ENCODE data around the gene UPF2. TPM values are rescaled to one million over a fixed set of nuclear protein-coding genes. Genes with fewer than 3 reads are reported as not detected.
"Not testable (repeated sequence)": the region's sequence is repeated elsewhere in the genome, so short reads cannot be mapped to it uniquely, and the experiment has no call there.

Gene UPF2
- total and polyA plus RNA-seq, 2 donors from 2014 or later, result 8.4 to 19.4 TPM

DNA sequence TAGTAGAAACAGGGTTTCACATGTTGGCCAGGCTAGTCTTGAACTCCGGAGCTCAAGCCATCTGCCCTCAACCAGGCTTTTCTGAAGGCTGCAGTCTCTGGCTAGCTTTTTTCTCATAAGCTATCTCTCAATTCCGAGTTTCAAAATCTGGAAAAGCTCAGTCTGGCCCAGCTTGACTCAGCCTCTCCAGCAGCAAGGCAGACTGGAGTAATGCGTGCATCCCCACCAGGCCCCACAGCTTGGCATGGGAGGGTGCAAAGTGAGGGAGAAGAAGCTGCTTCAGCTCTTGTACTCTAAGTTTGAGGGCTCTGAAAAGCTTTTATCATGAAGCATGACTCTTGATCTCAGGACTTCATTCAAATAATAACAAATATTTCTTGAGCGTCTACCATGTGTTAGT lies 30.9 kb upstream of the UPF2 start:
- Histone ChIP-seq H3K27ac (ENCODE audit: low read depth in 2 of 2, low read length in 2 of 2) (no peak overlapping the region), H3K36me3 (ENCODE audit: control insufficient read depth in 2 of 3, insufficient read depth in 3 of 3, low read length in 3 of 3) (no peaks in the 10 kb centered on the region), H3K9me3 (ENCODE audit: control insufficient read depth in 2 of 3, insufficient read depth in 1 of 3, low read length in 3 of 3) (no peaks in the 10 kb centered on the region), H3K27me3 (ENCODE audit: control insufficient read depth, insufficient read depth, low read length) (no peaks in the 10 kb centered on the region), H3K4me1 (ENCODE audit: control insufficient read depth in 2 of 3, insufficient read depth in 2 of 3, low read depth in 1 of 3, low read length in 3 of 3) (peaks cover 0 to 8% (median 0%) of the 10 kb centered on the region in 3 donors), H3K9ac (ENCODE audit: low read length in 3 of 3) (no peak overlapping the region), H3K4me3 (ENCODE audit: low read length in 3 of 3) (no peak overlapping the region)
- TF ChIP-seq CTCF (IDR thresholded peaks at IDR 0.05; ENCODE audit: borderline replicate concordance, extremely low read depth, insufficient read depth), result no peak
- intact Hi-C loops (cut with DNase I), result no loop called here
- DNase-seq (no peak), FAIRE-seq (no peak)

- H3K9ac ChIP-seq (ENCODE audit: low read length in 3 of 3); DNase-seq; intact Hi-C loops (cut with DNase I); FAIRE-seq; H3K36me3 ChIP-seq (ENCODE audit: control insufficient read depth in 2 of 3, insufficient read depth in 3 of 3, low read length in 3 of 3); H3K27me3 ChIP-seq (ENCODE audit: control insufficient read depth, insufficient read depth, low read length); H3K9me3 ChIP-seq (ENCODE audit: control insufficient read depth in 2 of 3, insufficient read depth in 1 of 3, low read length in 3 of 3); H3K4me1 ChIP-seq (ENCODE audit: control insufficient read depth in 2 of 3, insufficient read depth in 2 of 3, low read depth in 1 of 3, low read length in 3 of 3): not testable (repeated sequence)
- H3K27ac ChIP-seq (ENCODE audit: low read depth in 2 of 2, low read length in 2 of 2), result peak overlapping the region in 1 of 2 donors; percentile 6
- peak overlapping the region in 1 of 3 donors; percentile 25 for H3K4me3 ChIP-seq (ENCODE audit: low read length in 3 of 3)
Measured at GRCh38 chr10:12071441-12071840, 28.8 kb upstream of the UPF2 start.

GRCh38 chr10:12068449-12069269 lies 26.1 kb upstream of the UPF2 start, which contains the start of gene DHTKD1:
Gene DHTKD1, plus strand, starts transcription at chr10:12068954. Its CDS starts 80 bp downstream, at chr10:12069034.
- DNase-seq (peak; percentile 99), FAIRE-seq (peak; percentile 85)
- peak; percentile 43 for TF ChIP-seq CTCF (IDR thresholded peaks at IDR 0.05; ENCODE audit: borderline replicate concordance, extremely low read depth, insufficient read depth)
- no peaks in the 10 kb centered on the region for H3K36me3 ChIP-seq (ENCODE audit: control insufficient read depth in 2 of 3, insufficient read depth in 3 of 3, low read length in 3 of 3)
- peak within 1 kb of the TSS; percentile 85 to 93 (median 85) for H3K4me3 ChIP-seq (ENCODE audit: low read length in 3 of 3)
- intact Hi-C loops (cut with DNase I), result no loop called here
- H3K27ac ChIP-seq (ENCODE audit: low read depth in 2 of 2, low read length in 2 of 2), result peak within 1 kb of the TSS; percentile 80 to 82
- no peaks in the 10 kb centered on the region for H3K27me3 ChIP-seq (ENCODE audit: control insufficient read depth, insufficient read depth, low read length)
- H3K9ac ChIP-seq (ENCODE audit: low read length in 3 of 3), result peak within 1 kb of the TSS; percentile 55 to 81 (median 79)
- H3K4me1 ChIP-seq (ENCODE audit: control insufficient read depth in 2 of 3, insufficient read depth in 2 of 3, low read depth in 1 of 3, low read length in 3 of 3), result peaks cover 0 to 5% (median 0%) of the 10 kb centered on the region in 3 donors
- H3K9me3 ChIP-seq (ENCODE audit: control insufficient read depth in 2 of 3, insufficient read depth in 1 of 3, low read length in 3 of 3), result no peaks in the 10 kb centered on the region

GRCh38 chr10:12067336-12067735 lies 24.7 kb upstream of the UPF2 start:
- H3K27ac ChIP-seq (ENCODE audit: low read depth in 2 of 2, low read length in 2 of 2), result no peak overlapping the region
- intact Hi-C loops (cut with DNase I), result no loop called here
- no peak for TF ChIP-seq CTCF (IDR thresholded peaks at IDR 0.05; ENCODE audit: borderline replicate concordance, extremely low read depth, insufficient read depth)
- no peak for DNase-seq
- H3K36me3 ChIP-seq (ENCODE audit: control insufficient read depth in 2 of 3, insufficient read depth in 3 of 3, low read length in 3 of 3), result no peaks in the 10 kb centered on the region
- H3K9me3 ChIP-seq (ENCODE audit: control insufficient read depth in 2 of 3, insufficient read depth in 1 of 3, low read length in 3 of 3), result no peaks in the 10 kb centered on the region
- no peak for FAIRE-seq
- H3K4me1 ChIP-seq (ENCODE audit: control insufficient read depth in 2 of 3, insufficient read depth in 2 of 3, low read depth in 1 of 3, low read length in 3 of 3), result peaks cover 0 to 5% (median 0%) of the 10 kb centered on the region in 3 donors
- H3K4me3 ChIP-seq (ENCODE audit: low read length in 3 of 3), result no peak overlapping the region
- H3K27me3 ChIP-seq (ENCODE audit: control insufficient read depth, insufficient read depth, low read length), result no peaks in the 10 kb centered on the region
- H3K9ac ChIP-seq (ENCODE audit: low read length in 3 of 3), result no peak overlapping the region
